DND-41 (cell line): ENCODE data around the gene PLXNC1.

Source experiments
- ATAC-seq: fragments of 200-7000 bp; cut with Tn5 transposase; 3 replicates; pipeline ENCODE4 v1.9.1; 2021; ENCODE audit warnings: low read depth; ENCODE audit not compliant: insufficient read depth
- DNase-seq: peaks from one replicate; pipeline ENCODE4 v3.0.0-alpha.2; 2020
- H2AFZ ChIP-seq: 2 replicates; pipeline ENCODE4 v1.6.0; 2012; ENCODE audit warnings: low read depth, low read length
- H3K27ac ChIP-seq: 2 replicates; pipeline ENCODE4 v1.5.1; 2012; ENCODE audit warnings: low read length, inconsistent platforms
- H3K27me3 ChIP-seq: fragments of 200-600 bp; sonication (generic); 2 replicates; pipeline ENCODE4 v1.6.0; 2012; ENCODE audit warnings: low read length, mild to moderate bottlenecking, inconsistent platforms; ENCODE audit not compliant: insufficient read depth, poor library complexity
- H3K36me3 ChIP-seq: 2 replicates; pipeline ENCODE4 v1.5.1; 2012; ENCODE audit warnings: low read length, inconsistent platforms; ENCODE audit not compliant: insufficient read depth
- H3K4me1 ChIP-seq: 2 replicates; pipeline ENCODE4 v1.5.1; 2012; ENCODE audit warnings: mild to moderate bottlenecking, low read length; ENCODE audit not compliant: insufficient read depth
- H3K4me2 ChIP-seq: 2 replicates; pipeline ENCODE4 v1.6.0; 2012; ENCODE audit warnings: mild to moderate bottlenecking, moderate library complexity, low read length, inconsistent platforms; ENCODE audit not compliant: insufficient read depth
- H3K4me3 ChIP-seq, 2 experiments: fragments of 200-600 bp in 1 of 2; shearing (Covaris generic) in 1 of 2; 2 replicates each; pipeline ENCODE4 v1.5.1; 2012 to 2016; ENCODE audit warnings: inconsistent platforms in 2 of 2, low read length in 2 of 2, mild to moderate bottlenecking in 2 of 2, low read depth in 1 of 2, moderate library complexity in 1 of 2
- H3K79me2 ChIP-seq: 2 replicates; pipeline ENCODE4 v1.6.0; 2012; ENCODE audit warnings: low read length, inconsistent platforms; ENCODE audit not compliant: insufficient read depth
- H3K9ac ChIP-seq: 2 replicates; pipeline ENCODE4 v1.6.0; 2012; ENCODE audit warnings: low read depth, mild to moderate bottlenecking, inconsistent platforms, low read length, moderate library complexity
- H3K9me3 ChIP-seq: 2 replicates; pipeline ENCODE4 v1.5.1; 2012; ENCODE audit warnings: low read length, moderate library complexity, mild to moderate bottlenecking, inconsistent platforms; ENCODE audit not compliant: insufficient read depth, severe bottlenecking
- H4K20me1 ChIP-seq: 2 replicates; pipeline ENCODE4 v1.6.0; 2012; ENCODE audit warnings: low read length; ENCODE audit not compliant: insufficient read depth
- CTCF ChIP-seq: IDR thresholded peaks from 2 replicates; pipeline ENCODE4 v1.5.1; 2012; ENCODE audit warnings: borderline replicate concordance, low read length, moderate library complexity, mild to moderate bottlenecking; ENCODE audit not compliant: poor library complexity, severe bottlenecking; ENCODE audit errors: extremely low read depth
- EZH2 ChIP-seq: IDR thresholded peaks from 3 replicates; pipeline ENCODE4 v1.6.1; 2012; ENCODE audit warnings: borderline replicate concordance, low read depth, mild to moderate bottlenecking, moderate library complexity, low read length, inconsistent platforms; ENCODE audit not compliant: severe bottlenecking

The PLXNC1 gene

GRCh38 chr12:94220804-94221203 is 72.4 kb downstream of the PLXNC1 start:
- DNase-seq = no peak
- Histone ChIP-seq H3K27ac (no peak overlapping the region), H3K9me3 (no peaks in the 10 kb centered on the region), H4K20me1 (no peaks in the 10 kb centered on the region), H3K36me3 (no peaks in the 10 kb centered on the region), H3K4me1 (no peaks in the 10 kb centered on the region), H3K4me2 (no peak overlapping the region), H2AFZ (no peak overlapping the region), H3K4me3 (no peak overlapping the region), H3K27me3 (no peaks in the 10 kb centered on the region), H3K9ac (no peak overlapping the region), H3K79me2 (no peaks in the 10 kb centered on the region)
- TF ChIP-seq CTCF (no peak), EZH2 (no peak)
- no peak for ATAC-seq

- no peaks in the 10 kb centered on the region for H3K4me1 ChIP-seq
- no peak overlapping the region for H3K27ac ChIP-seq
- no peak overlapping the region for H3K9ac ChIP-seq
- H3K79me2 ChIP-seq = no peaks in the 10 kb centered on the region
- H3K36me3 ChIP-seq = no peaks in the 10 kb centered on the region
- no peak overlapping the region for H3K4me3 ChIP-seq
- no peaks in the 10 kb centered on the region for H4K20me1 ChIP-seq
- H3K4me2 ChIP-seq = no peak overlapping the region
- ATAC-seq (no peak), DNase-seq (no peak)
- no peak overlapping the region for H2AFZ ChIP-seq
- H3K9me3 ChIP-seq = no peaks in the 10 kb centered on the region
- TF ChIP-seq EZH2 (no peak), CTCF (no peak)
- no peaks in the 10 kb centered on the region for H3K27me3 ChIP-seq
Measured at GRCh38 chr12:94222351-94223084, 74.1 kb downstream of the PLXNC1 start.

GRCh38 chr12:94223842-94224241 is 75.5 kb downstream of the PLXNC1 start:
- TF ChIP-seq EZH2 = no peak
- no peak for TF ChIP-seq CTCF
- Histone ChIP-seq H3K27ac (no peak overlapping the region), H3K4me2 (no peak overlapping the region), H3K4me3 (no peak overlapping the region), H3K27me3 (no peaks in the 10 kb centered on the region), H4K20me1 (no peaks in the 10 kb centered on the region), H3K9ac (no peak overlapping the region), H3K9me3 (no peaks in the 10 kb centered on the region), H3K79me2 (no peaks in the 10 kb centered on the region), H2AFZ (no peak overlapping the region), H3K36me3 (no peaks in the 10 kb centered on the region), H3K4me1 (no peaks in the 10 kb centered on the region)
- DNase-seq = no peak
- ATAC-seq = no peak
